ENCODE data around the gene KPRP.
A peak's percentile ranks its signal among the peaks of the same experiment; 100 is the strongest.

Gene KPRP

GRCh38 chr1:152774875-152775274 lies 17.1 kb downstream of the KPRP start, which contains the start of gene LCE1F:
Gene LCE1F (plus strand): TSS chr1:152775140. CDS start chr1:152776372, 1,232 bp downstream.
- no peak for DNase-seq

GRCh38 chr1:152776361-152776760 lies 18.5 kb downstream of the KPRP start:
- no peak for DNase-seq

DNA sequence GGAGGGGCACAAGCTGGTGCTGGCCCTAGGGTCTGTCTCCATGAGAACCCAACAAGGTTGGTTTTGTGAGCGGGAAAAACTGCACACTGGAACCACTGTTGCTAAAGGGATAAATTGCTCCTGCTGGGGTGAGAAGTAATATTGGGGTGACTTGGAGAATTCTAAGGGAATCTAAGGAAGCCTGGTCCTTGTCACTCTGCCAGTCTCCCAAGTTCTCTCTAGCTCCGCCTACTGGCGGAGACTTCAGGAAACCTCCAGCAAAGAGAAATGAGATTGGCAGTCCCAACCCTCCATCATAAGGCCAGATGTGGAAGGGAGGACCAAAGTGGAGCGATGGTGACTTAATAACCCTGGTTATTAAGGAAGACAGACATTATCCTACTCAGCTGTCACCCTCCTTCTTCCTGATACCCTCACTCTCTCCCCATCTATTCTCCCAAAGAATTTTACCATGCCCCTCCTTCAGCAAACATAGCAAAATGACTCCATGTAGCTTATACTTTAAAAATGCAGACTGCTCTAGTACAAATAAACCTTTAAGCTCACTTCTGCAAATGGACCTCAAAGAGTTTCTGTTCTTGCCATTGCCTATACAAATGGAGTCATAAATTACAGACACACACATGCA lies 19.8 kb downstream of the KPRP start:
- DNase-seq, result peak; percentile 2 to 6

- DNase-seq, result no peak
These were observed 25.3 kb downstream of the KPRP start for GRCh38 chr1:152783095-152783494.

- no peak for DNase-seq
These were observed 28.3 kb downstream of the KPRP start, which contains the start of gene LCE1E for GRCh38 chr1:152786077-152786476. Gene LCE1E (plus strand): TSS chr1:152786257. CDS start chr1:152787300, 1,043 bp downstream.

DNA sequence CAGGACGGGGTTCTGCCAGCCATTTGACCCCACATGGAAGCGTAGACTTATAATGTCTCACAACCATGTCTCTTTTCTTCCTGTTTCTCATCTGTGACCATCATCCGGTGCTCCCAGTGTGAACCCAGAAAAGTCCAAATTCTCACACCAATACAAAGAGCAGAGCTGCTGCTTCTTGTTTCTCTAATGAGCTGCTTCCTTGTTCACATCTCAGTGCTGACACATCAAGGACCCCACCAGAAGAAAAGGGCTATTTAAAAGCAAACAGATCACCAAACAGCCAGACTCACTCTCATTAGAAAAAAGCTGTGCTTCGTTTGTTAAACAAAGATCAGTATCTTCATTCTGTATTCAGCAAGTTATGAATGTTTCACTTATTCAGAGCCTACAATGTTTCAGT lies 37.9 kb downstream of the KPRP start:
- DNase-seq, result no peak

DNA sequence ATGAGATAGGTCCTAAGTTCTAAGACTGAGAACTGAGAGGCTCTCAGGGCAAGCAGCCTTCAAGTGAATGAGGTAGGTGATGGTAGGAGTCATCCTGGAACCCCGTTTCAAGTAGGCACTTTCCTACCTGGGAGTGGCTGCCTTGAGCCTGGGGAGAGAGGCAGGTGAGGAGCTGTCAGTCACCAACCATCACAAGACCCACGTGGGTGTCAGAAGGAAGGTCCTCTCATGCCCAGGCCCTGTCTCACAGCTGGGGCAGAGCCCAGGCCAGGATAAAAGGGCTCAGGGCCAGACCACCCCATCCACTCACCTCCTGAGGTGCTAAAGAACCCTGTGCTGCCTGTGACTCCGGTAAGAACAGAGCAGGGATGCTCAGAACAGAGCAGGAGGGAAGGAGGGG lies 38.6 kb downstream of the KPRP start, which contains the start of gene LCE1D:
LCE1D (plus strand) TSS at position 301 of the 400 bp plus-strand sequence. CDS start 1,074 bp downstream, outside the sequence.
- no peak for DNase-seq

DNA sequence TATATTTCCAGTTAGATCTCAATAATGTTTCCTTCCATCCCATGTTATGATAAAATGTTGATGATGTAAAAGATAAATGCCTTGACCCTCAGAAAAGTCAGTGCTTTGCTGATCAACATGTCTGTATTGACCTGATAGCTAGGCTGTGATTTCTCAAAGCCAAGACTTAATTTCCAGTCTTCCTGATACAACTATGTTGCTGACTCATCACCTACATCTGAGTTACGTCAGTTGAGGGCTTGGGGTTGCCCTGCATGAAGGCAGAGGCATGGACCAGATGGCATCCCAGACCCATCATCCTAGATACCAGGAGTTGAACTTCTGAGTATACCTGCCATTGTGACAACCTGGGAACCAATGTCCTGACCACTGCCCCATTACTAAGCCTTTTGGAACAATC lies 43.5 kb downstream of the KPRP start:
- no peak for DNase-seq

DNA sequence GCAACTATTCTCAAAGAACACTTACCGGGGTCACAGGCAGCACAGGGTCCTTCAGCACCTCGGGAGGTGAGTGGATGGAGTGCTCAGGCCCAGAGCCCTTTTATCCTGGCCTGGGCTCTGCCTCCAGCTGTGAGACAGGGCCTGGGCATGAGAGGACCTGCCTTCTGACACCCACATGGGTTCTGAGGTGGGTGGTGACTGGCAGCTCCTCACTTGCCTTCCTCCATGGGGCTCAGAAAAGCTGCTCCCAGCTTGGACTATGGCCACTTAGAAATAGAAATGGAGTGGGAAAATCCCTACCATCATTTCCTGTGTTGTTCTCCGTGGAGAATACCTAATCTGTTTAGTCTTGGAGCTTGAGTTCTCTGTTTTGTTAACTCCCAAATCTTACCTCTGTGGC lies 48.8 kb downstream of the KPRP start, which contains the start of gene LCE1C:
LCE1C (minus strand) TSS at position 76 of the 400 bp plus-strand sequence. CDS start 1,173 bp downstream, outside the sequence.
- no peak for DNase-seq

DNA sequence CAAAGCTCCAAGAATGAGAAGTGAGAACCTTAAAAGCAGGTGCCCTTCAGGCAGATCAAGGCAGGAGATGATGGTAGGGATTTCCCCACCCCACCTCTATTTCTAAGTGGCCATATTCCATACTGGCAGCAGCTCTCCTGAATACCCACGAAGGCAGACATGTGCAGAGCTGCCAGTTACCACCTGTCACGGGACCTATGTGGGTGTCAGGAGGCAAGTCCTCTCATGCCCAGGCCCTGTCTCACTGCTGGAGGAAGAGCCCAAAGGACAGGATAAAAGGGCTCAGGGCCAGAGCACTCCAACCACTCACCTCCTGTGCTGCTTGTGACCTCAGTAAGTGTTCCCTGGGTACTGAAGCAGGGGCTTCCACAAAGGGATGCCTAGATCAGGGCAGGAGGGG lies 53.2 kb downstream of the KPRP start:
- DNase-seq, result no peak
